SJCRH30 (cell line): ENCODE measurements around the gene CHID1. TPM values are rescaled to one million over a fixed set of nuclear protein-coding genes. Genes with fewer than 3 reads are reported as not detected.

ENCODE experiments used
- DNase-seq, 2 experiments: peaks; one replicate each; pipeline ENCODE4 v3.0.0-alpha.2; 2015 to 2020
- H3K27ac ChIP-seq: fragments of 250-450 bp; sonication (Bioruptor Pico); 2 replicates; pipeline ENCODE4 v1.5.1; 2020; ENCODE audit warnings: mild to moderate bottlenecking, moderate library complexity
- H3K27me3 ChIP-seq: fragments of 250-450 bp; sonication (Bioruptor Pico); 2 replicates; pipeline ENCODE4 v1.5.1; 2020; ENCODE audit warnings: mild to moderate bottlenecking, moderate library complexity
- H3K36me3 ChIP-seq: fragments of 250-450 bp; sonication (Bioruptor Pico); 2 replicates; pipeline ENCODE4 v1.5.1; 2020; ENCODE audit warnings: mild to moderate bottlenecking, moderate library complexity
- H3K4me1 ChIP-seq: fragments of 250-450 bp; sonication (Bioruptor Pico); 2 replicates; pipeline ENCODE4 v1.5.1; 2020; ENCODE audit warnings: mild to moderate bottlenecking, moderate library complexity
- H3K4me3 ChIP-seq: fragments of 250-450 bp; sonication (Bioruptor Pico); 2 replicates; pipeline ENCODE4 v1.5.1; 2020; ENCODE audit warnings: mild to moderate bottlenecking, moderate library complexity
- H3K9me3 ChIP-seq: fragments of 250-450 bp; sonication (Bioruptor Pico); replicated peaks from 2 replicates; pipeline ENCODE4 v1.5.1; 2020; ENCODE audit warnings: mild to moderate bottlenecking, moderate library complexity
- total RNA-seq: library from RNA; depleted of rRNA; stranded (reverse); fragments of >200 nt; shearing (Covaris generic); gene quantifications from 2 replicates; pipeline ENCODE4 v1.2.3, GENCODE V29; 2014

Gene CHID1
- total RNA-seq, 1 experiment from 2014 or later, result 56.7 TPM

DNA sequence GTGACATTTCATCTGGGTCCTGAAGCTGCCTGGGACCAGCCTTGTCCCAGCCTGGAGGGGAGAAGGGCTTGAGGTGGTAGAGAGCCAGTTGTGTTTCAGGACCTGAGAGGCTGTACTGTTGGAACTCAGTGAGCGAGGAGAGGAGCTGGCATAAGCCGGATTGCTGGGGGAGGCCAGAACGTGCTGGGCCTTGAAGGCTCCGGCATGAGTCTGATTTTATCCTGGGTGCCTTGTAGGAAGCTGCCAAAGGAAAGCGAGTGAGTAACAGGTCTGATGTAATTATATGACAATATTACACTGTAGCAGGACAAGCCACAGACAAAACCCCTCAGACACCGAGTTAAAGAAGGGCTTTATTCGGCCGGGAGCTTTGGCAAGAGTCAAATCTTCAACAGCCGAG lies 32.2 kb upstream of the CHID1 start:
- Histone ChIP-seq H3K4me3 (no peak overlapping the region), H3K27me3 (no peaks in the 10 kb centered on the region), H3K4me1 (no peaks in the 10 kb centered on the region), H3K36me3 (peaks cover 12% of the 10 kb centered on the region), H3K9me3 (0 out of 2 replicates have a peak, but pooled peaks cover under 1% of the 10 kb centered on the region), H3K27ac (no peak overlapping the region)
- DNase-seq, result no peak

DNA sequence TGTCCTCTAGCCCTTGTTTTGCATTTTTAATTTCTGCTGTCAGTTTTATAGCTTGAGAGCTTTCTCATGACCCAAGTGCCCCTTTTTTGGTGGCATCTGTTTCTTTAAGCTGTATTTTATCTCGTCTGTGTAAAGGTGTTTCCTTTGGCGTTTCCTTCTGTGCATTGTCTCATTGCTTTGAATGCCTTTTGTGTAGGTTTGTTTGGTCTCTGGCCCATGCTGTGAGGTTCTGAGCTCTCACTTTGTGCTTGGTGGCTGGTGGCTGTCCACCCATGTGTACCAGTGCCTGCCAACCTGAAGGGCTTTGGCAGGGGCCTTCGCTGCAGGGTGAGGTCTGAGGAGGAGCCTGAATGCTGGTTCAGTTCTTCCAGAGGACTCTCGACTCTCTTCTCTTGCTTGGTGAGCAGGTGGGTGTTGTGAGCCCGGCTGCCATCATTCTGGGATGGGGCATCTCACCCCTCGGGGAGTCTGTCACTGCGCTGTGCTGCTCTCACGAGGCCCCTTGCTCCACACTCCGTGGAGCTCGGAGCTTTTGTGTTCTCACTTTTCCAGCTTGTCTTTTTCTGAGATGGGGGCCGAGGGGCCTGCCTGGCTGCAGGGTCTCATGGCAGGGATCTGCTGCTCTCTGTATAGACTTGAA lies 30.0 kb upstream of the CHID1 start:
- Histone ChIP-seq H3K4me1 (no peaks in the 10 kb centered on the region), H3K36me3 (peaks cover 4% of the 10 kb centered on the region; the same call in 1 of the 2 replicates), H3K27me3 (no peaks in the 10 kb centered on the region), H3K9me3 (no peaks in the 10 kb centered on the region), H3K4me3 (no peak overlapping the region), H3K27ac (no peak overlapping the region)
- no peak for DNase-seq

DNA sequence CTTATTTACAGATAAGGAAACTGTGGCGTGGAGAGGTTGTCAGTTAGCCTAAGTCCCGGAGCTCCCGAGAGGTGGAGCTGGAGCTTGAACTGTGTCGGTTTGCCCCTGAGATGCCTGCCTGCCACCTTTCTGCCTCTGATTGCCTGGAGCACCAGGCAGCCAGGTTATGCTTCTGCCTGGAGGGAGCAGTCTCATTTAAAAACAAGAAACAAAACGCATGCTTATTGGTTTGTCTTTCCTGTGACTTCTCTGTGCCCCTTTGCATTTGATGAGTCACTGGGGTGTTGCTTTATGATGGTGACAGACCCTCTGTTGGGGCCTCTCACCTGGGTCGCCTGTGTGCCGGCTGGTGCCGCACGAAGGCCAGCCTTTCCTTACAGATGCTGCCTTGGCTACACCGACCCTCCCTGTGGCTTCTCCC lies 27.2 kb upstream of the CHID1 start:
- Histone ChIP-seq H3K4me1 (no peaks in the 10 kb centered on the region), H3K27me3 (no peaks in the 10 kb centered on the region)
- DNase-seq, result no peak

DNA sequence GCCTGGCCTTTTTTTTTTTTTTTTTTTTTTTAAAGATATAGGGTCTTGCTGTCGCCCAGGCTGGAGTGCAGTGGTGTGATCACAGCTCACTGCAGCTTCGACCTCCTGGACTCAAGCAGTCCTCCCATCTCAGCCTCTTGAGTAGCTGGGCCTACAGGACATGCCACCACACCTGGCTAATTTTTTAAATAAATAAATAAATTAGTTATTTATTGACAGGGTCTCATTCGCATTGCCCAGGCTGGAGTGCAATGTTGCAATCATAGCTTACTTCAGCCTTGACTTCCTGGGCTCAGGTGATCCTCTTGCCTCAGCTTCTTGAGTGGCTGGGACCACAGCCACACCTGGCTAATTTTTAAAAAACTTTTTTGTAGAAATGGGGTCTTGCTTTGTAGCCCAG lies 25.6 kb upstream of the CHID1 start:
- no peaks in the 10 kb centered on the region for H3K4me1 ChIP-seq
- no peaks in the 10 kb centered on the region for H3K27me3 ChIP-seq
- no peak overlapping the region for H3K27ac ChIP-seq
- no peak overlapping the region for H3K4me3 ChIP-seq
- H3K9me3 ChIP-seq, result no peaks in the 10 kb centered on the region
- no peaks in the 10 kb centered on the region; the same call in 1 of the 2 replicates for H3K36me3 ChIP-seq
- no peak for DNase-seq

More for the DNA sequence above, 27.2 kb upstream of the CHID1 start:
- Histone ChIP-seq H3K4me3 (no peak overlapping the region), H3K27ac (no peak overlapping the region), H3K9me3 (no peaks in the 10 kb centered on the region), H3K36me3 (no peaks in the 10 kb centered on the region)

DNA sequence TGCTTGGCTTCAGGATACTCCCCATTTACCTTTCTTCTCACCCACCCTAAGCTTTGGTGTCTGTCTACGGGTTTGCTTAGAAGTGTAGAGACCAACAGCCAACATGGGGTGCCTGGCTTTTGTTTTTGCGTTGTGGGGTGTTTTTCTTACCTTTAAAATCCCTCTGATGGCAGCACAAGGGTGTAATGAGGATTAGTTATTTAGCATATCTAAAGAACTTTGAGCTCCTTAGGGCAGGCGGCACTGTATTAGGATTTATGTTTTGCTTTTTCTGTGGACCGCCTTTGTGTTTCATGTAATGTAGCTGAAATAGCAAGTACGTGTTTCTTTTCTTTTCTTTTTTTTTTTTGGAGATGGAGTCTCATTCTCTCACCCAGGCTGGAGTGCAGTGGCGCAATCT lies 23.9 kb upstream of the CHID1 start:
- Histone ChIP-seq H3K27me3 (no peaks in the 10 kb centered on the region), H3K4me1 (no peaks in the 10 kb centered on the region), H3K27ac (no peak overlapping the region), H3K9me3 (no peaks in the 10 kb centered on the region), H3K36me3 (no peaks in the 10 kb centered on the region; the same call in 1 of the 2 replicates), H3K4me3 (no peak overlapping the region)
- DNase-seq, result no peak

DNA sequence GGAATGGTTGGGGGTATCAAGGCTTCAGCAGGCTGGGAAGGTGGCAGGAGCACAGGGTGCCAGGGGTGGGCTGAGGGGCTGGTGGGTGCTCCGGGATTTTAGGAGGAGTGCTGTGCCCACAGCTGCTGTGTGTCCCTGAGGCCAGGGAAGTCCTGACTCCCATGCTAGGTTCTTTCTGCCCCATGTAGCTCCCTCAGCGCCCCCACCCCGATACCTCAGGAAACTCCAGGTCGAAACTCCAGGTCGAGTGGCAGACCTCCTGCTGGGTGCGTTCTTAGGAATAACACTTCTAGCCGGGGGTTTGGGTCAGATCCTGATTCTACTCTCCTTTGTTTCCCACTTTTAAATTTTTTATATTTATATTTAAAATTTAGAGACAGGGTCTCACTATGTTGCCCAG lies 23.3 kb upstream of the CHID1 start:
- no peaks in the 10 kb centered on the region for H3K27me3 ChIP-seq
- H3K9me3 ChIP-seq, result no peaks in the 10 kb centered on the region
- no peak overlapping the region for H3K27ac ChIP-seq
- H3K4me1 ChIP-seq, result no peaks in the 10 kb centered on the region
- DNase-seq, result no peak
- H3K4me3 ChIP-seq, result no peak overlapping the region
- no peaks in the 10 kb centered on the region; the same call in 1 of the 2 replicates for H3K36me3 ChIP-seq

DNA sequence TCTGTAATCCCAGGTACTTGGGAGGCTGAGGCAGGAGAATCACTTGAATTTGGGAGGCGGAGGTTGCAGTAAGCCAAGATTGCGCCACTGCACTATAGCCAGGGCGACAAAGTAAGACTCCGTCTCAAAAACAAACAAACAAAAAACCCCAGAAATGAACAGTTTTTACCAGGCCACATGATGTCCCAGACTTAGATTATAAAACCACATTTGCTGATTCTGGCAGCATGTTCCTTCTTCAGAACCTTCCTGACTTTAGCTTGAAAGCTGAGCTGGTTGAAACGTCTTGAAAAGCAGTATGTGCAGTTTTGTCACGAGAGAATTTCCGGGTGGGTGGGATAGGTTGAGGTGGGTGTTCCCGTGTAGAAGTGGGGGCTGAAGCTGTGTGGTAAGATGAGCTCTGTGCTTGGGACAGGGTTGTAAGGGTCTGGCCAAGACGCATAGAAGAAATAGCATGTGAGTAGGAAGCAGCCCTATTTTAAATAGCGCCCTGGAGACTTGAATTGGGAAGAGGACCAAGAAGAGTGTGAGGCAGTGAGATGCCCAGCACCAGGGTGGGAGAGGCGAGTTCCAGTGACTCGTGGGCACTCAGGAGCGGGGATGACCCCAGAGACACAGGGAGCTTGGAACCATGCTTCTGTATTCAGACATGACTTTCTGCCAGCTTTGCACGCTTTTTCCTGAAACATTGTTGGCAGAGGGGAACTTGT lies 22.7 kb upstream of the CHID1 start:
- Histone ChIP-seq H3K9me3 (no peaks in the 10 kb centered on the region), H3K4me3 (no peak overlapping the region), H3K27me3 (no peaks in the 10 kb centered on the region), H3K4me1 (no peaks in the 10 kb centered on the region), H3K27ac (no peak overlapping the region), H3K36me3 (no peaks in the 10 kb centered on the region; the same call in 1 of the 2 replicates)
- DNase-seq, result no peak

DNA sequence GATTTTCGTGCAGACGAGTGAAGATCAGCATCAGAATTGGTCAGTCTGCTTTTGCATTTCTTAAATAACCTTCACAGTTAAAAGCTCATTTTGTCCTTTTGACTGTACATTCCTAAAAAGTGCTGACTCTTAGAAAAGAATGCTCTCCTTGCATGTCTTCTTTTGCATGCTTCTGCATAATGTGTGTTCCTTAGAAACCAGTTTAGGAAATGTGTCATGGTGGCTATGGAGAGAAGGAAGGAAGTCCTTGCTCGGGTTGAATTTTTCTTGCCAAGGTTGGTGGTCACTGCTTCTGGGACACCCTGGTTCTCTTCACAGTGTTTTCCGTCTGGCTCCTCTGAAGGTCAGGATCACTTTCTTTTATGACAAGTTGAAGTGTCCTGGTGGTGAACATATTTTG lies 21.8 kb upstream of the CHID1 start:
- no peak overlapping the region for H3K4me3 ChIP-seq
- no peaks in the 10 kb centered on the region for H3K27me3 ChIP-seq
- no peaks in the 10 kb centered on the region for H3K4me1 ChIP-seq
- no peaks in the 10 kb centered on the region; the same call in 1 of the 2 replicates for H3K36me3 ChIP-seq
- no peaks in the 10 kb centered on the region for H3K9me3 ChIP-seq
- no peak for DNase-seq
- no peak overlapping the region for H3K27ac ChIP-seq

DNA sequence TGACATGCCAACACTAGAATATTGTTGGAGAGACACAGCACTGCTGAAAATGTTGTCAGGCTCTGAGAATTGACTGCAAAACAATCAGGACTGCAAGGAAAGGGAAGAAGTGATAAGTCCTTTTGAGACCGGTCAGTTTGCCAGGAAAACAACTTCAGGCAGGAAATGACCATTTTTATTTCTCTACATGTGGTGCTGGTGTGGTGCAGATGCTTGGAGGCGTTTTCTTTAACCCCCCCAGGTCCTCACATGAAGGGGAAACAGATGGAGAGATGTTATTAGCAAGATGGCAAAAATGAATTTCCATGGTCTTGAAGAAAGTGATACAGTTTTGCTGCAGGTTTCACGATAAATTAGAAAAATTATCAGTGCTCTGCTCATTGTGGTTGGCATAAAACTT lies 20.8 kb upstream of the CHID1 start:
- H3K4me3 ChIP-seq, result no peak overlapping the region
- no peaks in the 10 kb centered on the region for H3K27me3 ChIP-seq
- H3K4me1 ChIP-seq, result peaks cover 4% of the 10 kb centered on the region; the same call in 1 of the 2 replicates
- DNase-seq, result no peak
- H3K27ac ChIP-seq, result no peak overlapping the region
- no peaks in the 10 kb centered on the region for H3K9me3 ChIP-seq
- peaks cover 4% of the 10 kb centered on the region; the same call in 1 of the 2 replicates for H3K36me3 ChIP-seq

DNA sequence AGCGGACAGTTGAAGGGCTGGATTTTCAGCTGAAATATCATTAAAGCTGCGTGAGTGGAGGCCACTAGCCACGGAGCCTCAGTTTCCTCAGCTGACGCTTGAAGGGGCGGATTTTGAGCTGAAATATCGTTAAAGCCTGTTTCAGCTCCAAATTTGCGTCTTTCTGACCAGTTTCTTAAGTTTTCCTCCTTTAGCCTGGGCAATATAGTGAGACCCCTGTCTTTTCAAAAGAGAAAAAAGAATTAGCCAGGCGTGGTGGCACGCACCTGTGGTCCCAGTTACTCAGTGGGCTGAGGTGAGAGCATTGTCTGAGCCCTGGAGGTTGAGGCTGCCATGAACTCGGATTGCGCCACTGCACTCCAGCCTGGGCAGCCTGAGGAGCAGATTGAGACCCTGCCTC lies 18.8 kb upstream of the CHID1 start:
- DNase-seq, result no peak
- H3K27ac ChIP-seq, result no peak overlapping the region
- no peaks in the 10 kb centered on the region for H3K27me3 ChIP-seq

DNA sequence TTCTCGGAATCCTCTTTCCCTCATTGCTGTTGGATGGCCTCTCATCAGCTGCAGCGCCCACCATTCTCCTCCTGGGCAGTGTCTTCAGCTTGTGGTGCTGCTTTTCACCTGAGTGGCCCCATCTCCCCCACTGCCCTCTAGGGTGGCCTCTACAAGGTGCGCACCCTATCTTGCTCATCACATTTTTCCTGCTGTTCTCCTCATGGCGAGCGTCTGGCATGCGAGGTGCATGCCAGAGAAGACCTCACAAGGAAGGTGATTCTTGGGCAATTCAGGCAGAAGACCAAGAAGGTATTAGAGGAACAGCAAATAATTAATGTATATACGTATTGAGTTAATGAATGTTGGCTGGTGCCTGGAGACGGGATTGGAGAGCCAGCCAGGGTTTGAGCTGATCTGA lies 18.2 kb upstream of the CHID1 start:
- H3K27ac ChIP-seq, result no peak overlapping the region
- H3K9me3 ChIP-seq, result no peaks in the 10 kb centered on the region
- H3K4me3 ChIP-seq, result no peak overlapping the region
- peaks cover 4% of the 10 kb centered on the region; the same call in 1 of the 2 replicates for H3K4me1 ChIP-seq
- DNase-seq, result no peak
- H3K27me3 ChIP-seq, result no peaks in the 10 kb centered on the region
- H3K36me3 ChIP-seq, result peaks cover 4% of the 10 kb centered on the region; the same call in 1 of the 2 replicates

More for the DNA sequence above, 18.8 kb upstream of the CHID1 start:
- Histone ChIP-seq H3K4me1 (peaks cover 4% of the 10 kb centered on the region; the same call in 1 of the 2 replicates), H3K4me3 (no peak overlapping the region), H3K9me3 (no peaks in the 10 kb centered on the region), H3K36me3 (peaks cover 4% of the 10 kb centered on the region; the same call in 1 of the 2 replicates)

DNA sequence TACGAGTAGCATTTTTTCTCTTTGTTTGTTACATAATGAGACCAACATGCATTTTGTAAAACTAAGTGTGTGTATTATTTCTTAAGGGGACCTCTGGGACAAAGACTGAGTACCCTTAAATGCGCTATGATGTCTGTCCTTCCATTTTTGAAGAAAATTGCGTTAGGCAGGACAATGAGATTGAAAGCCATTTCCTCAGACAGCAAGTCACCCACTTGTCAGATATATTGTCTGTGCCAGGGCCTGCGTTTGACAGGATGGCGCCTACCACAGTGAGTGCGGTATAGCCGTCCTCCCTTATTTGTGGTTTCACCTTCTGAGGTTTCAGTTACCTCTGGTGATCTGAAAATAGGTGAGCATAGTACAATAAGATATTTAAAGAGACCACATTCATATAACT lies 17.3 kb upstream of the CHID1 start:
- Histone ChIP-seq H3K4me1 (peaks cover 4% of the 10 kb centered on the region; the same call in 1 of the 2 replicates), H3K9me3 (no peaks in the 10 kb centered on the region), H3K27ac (no peak overlapping the region), H3K27me3 (no peaks in the 10 kb centered on the region), H3K36me3 (peaks cover 4% of the 10 kb centered on the region; the same call in 1 of the 2 replicates), H3K4me3 (no peak overlapping the region)
- DNase-seq, result no peak

DNA sequence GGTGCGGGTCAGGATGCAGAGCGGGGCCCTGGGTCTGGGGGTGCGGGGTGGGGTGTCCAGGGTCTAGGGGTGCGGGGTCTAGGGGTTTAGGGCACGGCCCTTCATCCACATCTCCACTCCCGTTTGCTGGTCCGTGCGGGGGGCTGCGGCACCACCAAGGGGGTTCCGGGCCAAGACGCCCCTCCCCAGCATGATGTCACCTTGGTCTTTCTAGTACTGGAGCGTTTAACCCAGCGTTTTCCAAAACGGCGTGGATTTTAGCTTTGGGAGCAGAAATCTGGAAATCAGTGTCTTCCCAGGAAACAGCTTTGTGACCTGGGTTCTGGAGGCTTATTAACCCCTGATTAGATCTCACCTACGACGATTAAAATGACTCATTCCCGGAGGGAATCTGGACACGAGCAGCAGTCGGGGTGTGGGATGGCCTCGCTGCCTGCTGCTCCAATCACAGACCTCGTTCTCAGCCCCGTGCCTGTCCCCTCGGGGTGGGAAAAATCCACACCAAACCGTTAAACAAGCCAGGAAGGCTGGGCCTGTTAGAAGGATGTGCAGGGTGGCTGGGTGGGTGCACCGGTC lies 15.8 kb upstream of the CHID1 start:
- peak overlapping the region; percentile 16; the same call in 1 of the 2 replicates for H3K27ac ChIP-seq
- peaks cover 4% of the 10 kb centered on the region; the same call in 1 of the 2 replicates for H3K36me3 ChIP-seq
- peak; percentile 42 to 65 for DNase-seq
- H3K27me3 ChIP-seq, result no peaks in the 10 kb centered on the region
- H3K9me3 ChIP-seq, result no peaks in the 10 kb centered on the region
- peak overlapping the region; percentile 92 for H3K4me3 ChIP-seq
- H3K4me1 ChIP-seq, result peaks cover 14% of the 10 kb centered on the region; the same call in 1 of the 2 replicates

DNA sequence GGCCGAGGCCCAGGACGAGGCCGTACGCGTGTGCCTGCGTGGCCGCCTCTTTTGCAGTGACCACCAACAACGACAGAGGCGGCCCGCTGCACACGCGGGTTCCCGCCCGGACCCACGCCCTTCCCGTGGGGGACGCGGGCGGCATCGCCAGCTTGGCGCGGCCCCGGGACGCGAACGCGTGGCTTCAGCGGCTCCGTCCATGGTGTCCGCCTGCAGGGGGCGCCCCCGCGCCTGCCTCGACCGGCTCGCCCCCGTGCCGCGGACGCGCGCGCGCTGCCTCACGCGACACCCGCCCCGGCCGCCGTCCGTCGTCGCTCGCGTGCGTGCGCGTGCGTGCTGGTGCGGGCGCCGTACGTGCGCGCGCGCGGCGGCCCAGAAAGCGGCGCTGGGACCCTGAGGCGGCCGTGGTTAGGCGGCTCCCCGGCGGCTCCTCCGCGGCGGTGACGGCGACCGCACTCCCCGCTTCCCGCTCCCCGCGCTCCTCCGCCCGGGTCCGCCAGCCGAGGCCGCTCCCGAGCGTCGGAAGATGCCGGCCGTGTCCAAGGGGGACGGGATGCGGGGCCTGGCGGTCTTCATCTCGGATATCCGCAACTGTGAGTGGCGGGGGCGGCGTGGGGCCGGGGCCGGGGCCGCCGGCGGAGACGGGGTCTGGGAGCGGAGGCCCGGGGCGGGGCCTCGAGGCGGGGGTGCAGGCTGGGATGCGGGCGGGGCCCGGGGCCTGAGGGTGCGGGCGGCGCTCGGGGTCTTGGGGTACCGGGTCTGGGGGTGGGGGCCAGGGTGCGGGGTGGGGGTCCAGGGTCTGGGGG lies 15.1 kb upstream of the CHID1 start, which contains the start of gene AP2A2:
Gene AP2A2, plus strand, starts transcription at position 375 of the 806 bp plus-strand sequence. Its CDS starts 152 bp downstream, at position 527.
- H3K27ac ChIP-seq, result peak within 1 kb of the TSS; percentile 29
- peaks cover 4% of the 10 kb centered on the region; the same call in 1 of the 2 replicates for H3K36me3 ChIP-seq
- H3K27me3 ChIP-seq, result no peaks in the 10 kb centered on the region
- peaks cover 16% of the 10 kb centered on the region; the same call in 1 of the 2 replicates for H3K4me1 ChIP-seq
- DNase-seq, result peak; percentile 82 to 87
- peak within 1 kb of the TSS; percentile 92 for H3K4me3 ChIP-seq
- no peaks in the 10 kb centered on the region for H3K9me3 ChIP-seq
